Adrenal gland (tissue), 5 donors: ENCODE measurements around the gene SMPD4.
"Not testable (repeated sequence)": the region's sequence is repeated elsewhere in the genome, so short reads cannot be mapped to it uniquely, and the experiment has no call there.

Experiments
- CTCF ChIP-seq, 6 experiments: fragments of 450-650 bp in 4 of 6; fragments of 200-600 bp in 2 of 6; sonication (generic) in 1 of 6; IDR thresholded peaks; 1 replicate in 5 of 6; 2 replicates in 1 of 6; pipeline versions ENCODE4 v1.5.1 to v1.8.0; 2016 to 2021; ENCODE audit warnings: antibody characterized with exemption in 6 of 6, mild to moderate bottlenecking in 2 of 6, moderate library complexity in 1 of 6
- POLR2A ChIP-seq, 2 donors: fragments of 450-650 bp; IDR thresholded peaks; one replicate each; pipeline ENCODE4 v1.6.1; 2017; ENCODE audit warnings: antibody characterized with exemption in 2 of 2, mild to moderate bottlenecking in 2 of 2, moderate library complexity in 1 of 2
- donor health status: DM: no; HTN: no; CAD: no.

GRCh38 chr2:130148515-130148914 is 32.9 kb downstream of the SMPD4 start:
- TF ChIP-seq CTCF, POLR2A (IDR thresholded peaks at IDR 0.05): not testable (repeated sequence)
